RWPE2 (cell line): Measurements from ENCODE around the gene GAPDHS.

Experiments
- ATAC-seq: fragments of 200-7000 bp; cut with Tn5 transposase; 3 replicates; pipeline ENCODE4 v1.9.1; 2021; ENCODE audit warnings: low read depth
- DNase-seq: peaks from one replicate; pipeline ENCODE4 v3.0.0-alpha.2; 2020; ENCODE audit warnings: low spot score
- H3K27ac ChIP-seq: fragments of 450-650 bp; 2 replicates; pipeline ENCODE4 v1.5.1; 2017; ENCODE audit warnings: mild to moderate bottlenecking; ENCODE audit not compliant: poor library complexity, severe bottlenecking
- H3K27me3 ChIP-seq: fragments of 250-450 bp; sonication (Bioruptor Pico); 2 replicates; pipeline ENCODE4 v1.5.1; 2021; ENCODE audit warnings: mild to moderate bottlenecking, moderate library complexity; ENCODE audit not compliant: insufficient read depth, poor library complexity, severe bottlenecking
- H3K36me3 ChIP-seq: fragments of 250-450 bp; sonication (Bioruptor Pico); 2 replicates; pipeline ENCODE4 v1.5.1; 2020; ENCODE audit warnings: low read depth, mild to moderate bottlenecking, moderate library complexity
- H3K4me1 ChIP-seq: fragments of 250-450 bp; sonication (Bioruptor Pico); 2 replicates; pipeline ENCODE4 v1.5.1; 2021; ENCODE audit warnings: mild to moderate bottlenecking, moderate library complexity; ENCODE audit not compliant: insufficient read depth, poor library complexity, severe bottlenecking
- H3K4me3 ChIP-seq: fragments of 250-450 bp; sonication (Bioruptor Pico); 2 replicates; pipeline ENCODE4 v1.5.1; 2021; ENCODE audit warnings: mild to moderate bottlenecking, moderate library complexity; ENCODE audit not compliant: severe bottlenecking
- H3K9me3 ChIP-seq: fragments of 250-450 bp; sonication (Bioruptor Pico); 2 replicates; pipeline ENCODE4 v1.5.1; 2021; ENCODE audit warnings: mild to moderate bottlenecking, moderate library complexity; ENCODE audit not compliant: severe bottlenecking
- TF ChIP-seq, protein P1 (sequence below): fragments of 450-650 bp; IDR thresholded peaks from one replicate; pipeline ENCODE4 v1.5.1; 2017; ENCODE audit warnings: mild to moderate bottlenecking, moderate library complexity; ENCODE audit not compliant: poor library complexity, severe bottlenecking

GAPDHS gene

GRCh38 chr19:35490364-35490763 lies 42.9 kb upstream of the GAPDHS start, which contains the start of gene KRTDAP:
KRTDAP (minus strand) TSS chr19:35490464; CDS start chr19:35490442, 22 bp downstream.
- Histone ChIP-seq H3K27ac (no peak within 1 kb of the TSS), H3K36me3 (no peaks in the 10 kb centered on the region), H3K4me1 (no peaks in the 10 kb centered on the region), H3K9me3 (no peaks in the 10 kb centered on the region), H3K27me3 (peaks cover 31% of the 10 kb centered on the region), H3K4me3 (no peak within 1 kb of the TSS)
- no peak for DNase-seq
- no peak for ATAC-seq
- TF ChIP-seq, protein P1, sequence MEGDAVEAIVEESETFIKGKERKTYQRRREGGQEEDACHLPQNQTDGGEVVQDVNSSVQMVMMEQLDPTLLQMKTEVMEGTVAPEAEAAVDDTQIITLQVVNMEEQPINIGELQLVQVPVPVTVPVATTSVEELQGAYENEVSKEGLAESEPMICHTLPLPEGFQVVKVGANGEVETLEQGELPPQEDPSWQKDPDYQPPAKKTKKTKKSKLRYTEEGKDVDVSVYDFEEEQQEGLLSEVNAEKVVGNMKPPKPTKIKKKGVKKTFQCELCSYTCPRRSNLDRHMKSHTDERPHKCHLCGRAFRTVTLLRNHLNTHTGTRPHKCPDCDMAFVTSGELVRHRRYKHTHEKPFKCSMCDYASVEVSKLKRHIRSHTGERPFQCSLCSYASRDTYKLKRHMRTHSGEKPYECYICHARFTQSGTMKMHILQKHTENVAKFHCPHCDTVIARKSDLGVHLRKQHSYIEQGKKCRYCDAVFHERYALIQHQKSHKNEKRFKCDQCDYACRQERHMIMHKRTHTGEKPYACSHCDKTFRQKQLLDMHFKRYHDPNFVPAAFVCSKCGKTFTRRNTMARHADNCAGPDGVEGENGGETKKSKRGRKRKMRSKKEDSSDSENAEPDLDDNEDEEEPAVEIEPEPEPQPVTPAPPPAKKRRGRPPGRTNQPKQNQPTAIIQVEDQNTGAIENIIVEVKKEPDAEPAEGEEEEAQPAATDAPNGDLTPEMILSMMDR = no peak

DNA sequence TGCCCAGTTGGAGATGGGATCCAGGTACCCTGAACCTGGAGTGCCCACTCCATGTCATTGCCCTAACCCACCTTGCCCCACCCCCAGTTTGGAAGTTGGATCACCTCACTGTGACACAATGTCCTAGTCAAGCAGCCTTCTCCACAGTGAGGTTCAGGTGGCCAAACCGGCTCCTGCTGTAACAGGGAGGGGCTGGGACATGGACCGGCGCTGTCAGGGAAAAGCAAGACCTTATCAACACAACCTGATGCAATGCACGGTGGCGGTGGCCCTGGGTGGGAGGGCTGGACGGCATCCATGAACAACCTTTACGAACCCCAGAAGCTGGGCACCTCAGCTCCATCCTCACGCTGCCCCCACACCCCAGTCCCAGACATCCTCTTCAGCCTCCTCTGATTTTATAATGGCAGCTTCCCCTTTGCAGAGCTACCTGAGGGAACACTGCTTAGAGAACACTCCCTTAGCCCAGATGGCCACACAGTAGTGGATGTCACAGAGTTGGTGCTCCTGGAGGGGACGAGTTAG lies 41.4 kb upstream of the GAPDHS start:
- Histone ChIP-seq H3K9me3 (no peaks in the 10 kb centered on the region), H3K27ac (no peak overlapping the region), H3K4me3 (no peak overlapping the region), H3K27me3 (peaks cover 20% of the 10 kb centered on the region), H3K36me3 (no peaks in the 10 kb centered on the region), H3K4me1 (no peaks in the 10 kb centered on the region)
- DNase-seq = no peak
- ATAC-seq = no peak
- TF ChIP-seq, protein P1 = no peak

DNA sequence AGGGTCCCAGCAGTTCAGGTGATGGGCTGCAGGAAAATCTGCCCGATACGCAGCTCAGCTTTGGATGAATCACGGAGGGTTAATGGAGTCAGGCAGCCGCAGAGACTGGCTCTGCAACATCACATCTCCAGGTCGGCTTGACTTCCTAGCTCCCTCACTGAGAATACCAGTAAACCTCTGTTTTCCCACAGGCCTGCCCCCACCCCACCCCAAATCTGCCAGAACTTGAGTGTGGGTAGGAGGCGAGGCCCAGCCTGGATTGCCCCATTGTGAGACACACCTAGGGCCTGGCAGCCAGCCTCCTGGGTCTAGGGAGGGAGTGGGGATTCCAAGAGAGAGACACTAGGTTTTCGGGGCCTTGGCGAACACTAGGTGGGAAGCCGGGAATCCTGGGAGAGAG lies 39.3 kb upstream of the GAPDHS start:
- Histone ChIP-seq H3K4me1 (no peaks in the 10 kb centered on the region), H3K36me3 (peaks cover 10% of the 10 kb centered on the region), H3K4me3 (no peak overlapping the region), H3K9me3 (no peaks in the 10 kb centered on the region), H3K27ac (no peak overlapping the region), H3K27me3 (peaks cover 18% of the 10 kb centered on the region)
- TF ChIP-seq, protein P1 = no peak
- no peak for ATAC-seq
- DNase-seq = no peak

DNA sequence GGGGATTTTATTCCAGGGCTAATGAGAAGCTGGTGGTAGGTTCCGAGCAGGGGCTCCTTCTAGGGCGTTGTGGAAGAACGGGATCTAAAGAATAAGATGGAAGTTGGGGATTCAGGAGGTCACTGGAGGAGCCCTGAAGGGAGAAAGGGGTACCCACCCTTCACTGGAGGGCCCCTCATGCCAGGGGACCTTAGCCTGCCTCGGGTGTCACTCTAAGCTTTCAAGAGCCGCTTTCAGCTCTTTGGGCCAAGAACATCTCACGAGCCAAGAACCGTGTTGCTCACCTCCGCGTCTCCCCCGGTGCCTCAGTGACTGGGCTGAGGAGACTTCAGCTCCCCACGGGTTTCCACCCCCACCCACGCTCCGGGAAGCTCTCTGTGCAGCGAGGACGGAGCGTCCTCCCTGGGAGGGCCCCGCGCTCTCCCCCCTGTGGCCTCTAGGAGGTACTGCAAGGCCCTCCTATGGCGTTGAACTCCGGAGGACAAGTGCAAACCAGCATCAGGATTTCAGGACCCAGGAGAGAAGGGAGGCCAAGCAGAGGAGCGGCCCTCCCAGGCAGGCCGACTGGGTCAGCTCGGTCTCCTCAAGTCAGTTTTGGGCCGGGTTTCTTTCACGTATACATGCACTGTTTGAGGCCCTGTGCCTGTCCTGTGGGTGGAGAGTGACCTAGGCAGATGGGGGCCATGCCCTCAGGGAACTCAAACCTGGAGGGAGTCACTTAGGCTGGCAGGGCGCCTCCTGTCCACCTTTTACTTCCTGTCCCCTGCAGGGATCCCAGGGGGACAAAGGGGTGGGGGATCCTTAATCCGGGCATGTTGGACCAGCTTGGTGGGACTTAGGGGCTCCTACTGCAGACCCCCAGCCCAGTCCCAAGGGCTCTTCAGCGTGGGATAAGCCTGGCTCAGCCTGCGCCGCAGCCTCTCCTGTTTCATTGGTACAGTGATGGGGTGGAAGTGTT lies 37.9 kb upstream of the GAPDHS start:
- peak; percentile 81 for ATAC-seq
- H3K4me1 ChIP-seq = no peaks in the 10 kb centered on the region
- peaks cover 23% of the 10 kb centered on the region for H3K36me3 ChIP-seq
- TF ChIP-seq, protein P1 = peak; percentile 82
- H3K27me3 ChIP-seq = peaks cover 10% of the 10 kb centered on the region
- no peaks in the 10 kb centered on the region for H3K9me3 ChIP-seq
- no peak overlapping the region for H3K27ac ChIP-seq
- H3K4me3 ChIP-seq = no peak overlapping the region
- no peak for DNase-seq
